Osteocyte (in vitro differentiated cells): Measurements from ENCODE around the gene RHCG. TPM values are rescaled to one million over a fixed set of nuclear protein-coding genes. Genes with fewer than 3 reads are reported as not detected.

Source experiments
- DNase-seq: peaks from one replicate; pipeline ENCODE4 v3.0.0; 2021; ENCODE audit warnings: mixed read lengths; ENCODE audit not compliant: unreplicated experiment; ENCODE audit errors: extremely low spot score
- H3K27ac Mint-ChIP-seq: one replicate; pipeline ENCODE4 v1.8.0; 2021; ENCODE audit warnings: mild to moderate bottlenecking, mixed read lengths; ENCODE audit not compliant: unreplicated experiment
- H3K27me3 Mint-ChIP-seq: one replicate; pipeline ENCODE4 v1.8.0; 2021; ENCODE audit warnings: mixed read lengths; ENCODE audit not compliant: unreplicated experiment
- H3K36me3 Mint-ChIP-seq: one replicate; pipeline ENCODE4 v1.8.0; 2021; ENCODE audit warnings: mixed read lengths; ENCODE audit not compliant: unreplicated experiment
- H3K4me1 Mint-ChIP-seq: one replicate; pipeline ENCODE4 v1.8.0; 2021; ENCODE audit warnings: mixed read lengths; ENCODE audit not compliant: unreplicated experiment
- H3K4me3 Mint-ChIP-seq: one replicate; pipeline ENCODE4 v1.8.0; 2021; ENCODE audit warnings: mild to moderate bottlenecking, moderate library complexity, mixed read lengths; ENCODE audit not compliant: unreplicated experiment
- H3K9me3 Mint-ChIP-seq: one replicate; pipeline ENCODE4 v1.8.0; 2021; ENCODE audit warnings: mixed read lengths; ENCODE audit not compliant: unreplicated experiment
- CTCF ChIP-seq: fragments of 200-600 bp; sonication (generic); IDR thresholded peaks from 2 replicates; pipeline ENCODE4 v1.5.0; 2021; ENCODE audit warnings: antibody characterized with exemption, mild to moderate bottlenecking, moderate library complexity
- total RNA-seq: library from RNA; stranded (reverse); gene quantifications from 2 replicates; pipeline ENCODE4 v1.2.1, GENCODE V29; 2021

The RHCG gene
- total RNA-seq, 1 donor from 2014 or later = not detected

GRCh38 chr15:89445518-89445917, 50.9 kb downstream of the RHCG start:
- Mint-ChIP-seq H3K9me3 (no peaks in the 10 kb centered on the region), H3K4me1 (no peaks in the 10 kb centered on the region), H3K27ac (no peak overlapping the region), H3K27me3 (peaks cover 28% of the 10 kb centered on the region), H3K36me3 (no peaks in the 10 kb centered on the region), H3K4me3 (no peak overlapping the region)
- DNase-seq = no peak
- TF ChIP-seq CTCF = no peak

GRCh38 chr15:89444241-89445225, 51.9 kb downstream of the RHCG start:
- no peak for DNase-seq
- Mint-ChIP-seq H3K27ac (no peak overlapping the region), H3K4me1 (no peaks in the 10 kb centered on the region), H3K9me3 (no peaks in the 10 kb centered on the region), H3K4me3 (no peak overlapping the region), H3K27me3 (peaks cover 26% of the 10 kb centered on the region), H3K36me3 (no peaks in the 10 kb centered on the region)
- no peak for TF ChIP-seq CTCF

GRCh38 chr15:89443581-89443980, 52.8 kb downstream of the RHCG start:
- peaks cover 34% of the 10 kb centered on the region for H3K27me3 Mint-ChIP-seq
- no peaks in the 10 kb centered on the region for H3K9me3 Mint-ChIP-seq

GRCh38 chr15:89442671-89443307, 53.6 kb downstream of the RHCG start:
- peak; percentile 52 for TF ChIP-seq CTCF
- no peak overlapping the region for H3K4me3 Mint-ChIP-seq
- DNase-seq = no peak
- H3K36me3 Mint-ChIP-seq = no peaks in the 10 kb centered on the region
- no peaks in the 10 kb centered on the region for H3K9me3 Mint-ChIP-seq
- H3K27ac Mint-ChIP-seq = no peak overlapping the region
- no peaks in the 10 kb centered on the region for H3K4me1 Mint-ChIP-seq
- peaks cover 35% of the 10 kb centered on the region for H3K27me3 Mint-ChIP-seq

More at GRCh38 chr15:89443581-89443980, 52.8 kb downstream of the RHCG start:
- no peak overlapping the region for H3K27ac Mint-ChIP-seq
- H3K4me1 Mint-ChIP-seq = no peaks in the 10 kb centered on the region
- H3K36me3 Mint-ChIP-seq = no peaks in the 10 kb centered on the region
- DNase-seq = no peak
- no peak for TF ChIP-seq CTCF
- no peak overlapping the region for H3K4me3 Mint-ChIP-seq

GRCh38 chr15:89442155-89442554, 54.2 kb downstream of the RHCG start:
- DNase-seq = no peak
- no peak for TF ChIP-seq CTCF
- Mint-ChIP-seq H3K4me3 (no peak overlapping the region), H3K9me3 (no peaks in the 10 kb centered on the region), H3K27me3 (peaks cover 40% of the 10 kb centered on the region), H3K4me1 (no peaks in the 10 kb centered on the region), H3K27ac (no peak overlapping the region), H3K36me3 (no peaks in the 10 kb centered on the region)
